HG02852 (cell line): ENCODE data around the gene DEGS2.
A peak's percentile ranks its signal among the peaks of the same experiment; 100 is the strongest.
"Not testable (repeated sequence)": the region's sequence is repeated elsewhere in the genome, so short reads cannot be mapped to it uniquely, and the experiment has no call there.

Experiments used
- ATAC-seq: cut with Tn5 transposase; IDR thresholded peaks from one replicate; pipeline ENCODE4 v1.9.1; 2021; ENCODE audit warnings: mild to moderate bottlenecking, moderate library complexity; ENCODE audit not compliant: unreplicated experiment

DEGS2 gene

DNA sequence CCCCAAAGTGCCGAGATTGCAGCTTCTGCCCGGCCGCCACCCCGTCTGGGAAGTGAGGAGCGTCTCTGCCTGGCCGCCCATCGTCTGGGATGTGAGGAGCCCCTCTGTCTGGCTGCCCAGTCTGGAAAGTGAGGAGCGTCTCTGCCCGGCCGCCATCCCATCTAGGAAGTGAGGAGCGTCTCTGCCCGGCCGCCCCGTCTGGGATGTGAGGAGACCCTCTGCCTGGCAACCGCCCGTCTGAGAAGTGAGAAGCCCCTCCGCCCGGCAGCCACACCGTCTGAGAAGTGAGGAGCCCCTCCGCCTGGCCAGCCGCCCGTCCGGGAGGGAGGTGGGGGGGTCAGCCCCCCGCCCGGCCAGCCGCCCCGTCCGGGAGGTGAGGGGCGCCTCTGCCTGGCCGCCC, 21.2 kb upstream of the DEGS2 start:
- not testable (repeated sequence) for ATAC-seq

DNA sequence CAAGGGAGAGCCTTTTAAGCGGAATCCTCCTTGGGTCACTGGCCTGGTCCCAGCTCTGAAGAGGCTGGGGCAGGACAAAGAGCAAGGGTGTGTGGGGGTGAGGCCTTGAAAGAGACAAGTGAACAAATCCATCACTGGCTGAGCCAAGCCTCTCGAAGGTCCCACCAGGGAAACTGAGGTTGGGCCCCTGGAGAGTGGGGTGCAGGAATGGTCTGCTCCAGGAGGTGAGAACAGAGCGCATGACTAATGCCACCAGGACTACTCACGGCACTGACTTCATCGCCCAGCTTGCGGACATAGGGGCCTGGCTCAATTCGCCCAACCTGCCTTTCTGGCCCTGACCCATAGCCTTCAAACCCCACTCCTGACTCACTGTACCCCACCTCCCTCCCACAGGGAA, 19.2 kb upstream of the DEGS2 start:
- no peak for ATAC-seq

DNA sequence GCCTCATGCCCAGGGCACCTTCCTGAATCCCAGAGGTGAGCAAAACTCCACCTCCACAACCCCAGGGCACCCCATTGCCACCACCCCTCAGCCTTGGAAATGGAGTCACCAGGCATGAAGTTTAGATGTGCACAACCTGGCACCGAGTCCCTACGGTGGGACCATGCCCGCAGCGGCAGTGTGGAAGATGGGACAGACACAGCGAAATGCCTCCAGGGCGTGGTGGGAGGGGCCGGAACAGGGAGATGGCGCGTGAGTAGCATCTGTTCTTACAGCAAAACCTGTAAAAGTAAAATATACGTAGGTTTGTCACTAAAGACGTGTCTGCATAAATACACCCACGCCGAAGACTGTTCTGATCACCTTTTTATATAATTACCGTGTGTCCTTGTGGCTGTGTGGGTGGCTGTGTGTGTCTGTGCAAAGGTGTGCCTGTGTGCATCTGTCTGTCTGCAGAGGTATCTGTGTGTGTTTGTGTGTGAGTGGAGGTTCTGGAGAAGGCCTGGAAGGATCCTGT, 17.4 kb upstream of the DEGS2 start:
- no peak for ATAC-seq

DNA sequence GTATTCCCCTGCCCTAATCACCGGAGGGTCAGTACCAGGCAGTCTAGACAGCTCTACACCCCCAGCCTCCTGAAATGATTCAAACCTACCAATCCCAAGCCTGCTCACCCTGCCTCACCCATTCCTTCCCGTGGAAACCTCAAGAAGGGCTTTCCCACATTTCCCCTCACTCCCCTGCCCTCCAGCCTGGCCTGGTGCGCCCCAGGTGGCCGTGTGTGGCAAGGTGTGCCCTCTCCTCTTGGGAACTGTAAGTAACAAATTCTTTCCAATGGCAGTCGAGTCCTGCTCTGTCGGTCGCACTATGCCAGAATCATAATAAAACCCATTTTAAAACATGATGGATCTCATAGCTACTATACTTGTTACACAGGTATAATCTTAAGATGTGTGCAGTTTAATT, 13.9 kb upstream of the DEGS2 start:
- no peak for ATAC-seq

DNA sequence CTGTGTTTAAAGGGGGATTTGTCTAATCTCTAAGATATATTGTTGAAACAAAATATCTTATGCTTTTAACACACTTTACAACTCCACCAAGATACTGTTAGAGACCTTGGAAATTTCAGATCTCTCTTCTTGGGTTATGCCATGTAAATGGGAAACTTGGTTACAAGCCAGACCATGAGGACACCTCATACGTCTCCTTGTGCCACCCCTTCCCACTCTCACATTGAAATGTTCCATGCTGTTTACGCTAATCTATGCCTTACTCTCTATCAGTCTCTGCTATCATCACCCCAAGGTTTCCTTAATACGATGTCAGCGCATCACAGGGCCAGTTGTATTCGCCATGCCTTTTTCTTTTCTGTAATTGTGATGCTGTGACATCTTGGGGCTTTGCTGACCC, 13.4 kb upstream of the DEGS2 start:
- no peak for ATAC-seq

DNA sequence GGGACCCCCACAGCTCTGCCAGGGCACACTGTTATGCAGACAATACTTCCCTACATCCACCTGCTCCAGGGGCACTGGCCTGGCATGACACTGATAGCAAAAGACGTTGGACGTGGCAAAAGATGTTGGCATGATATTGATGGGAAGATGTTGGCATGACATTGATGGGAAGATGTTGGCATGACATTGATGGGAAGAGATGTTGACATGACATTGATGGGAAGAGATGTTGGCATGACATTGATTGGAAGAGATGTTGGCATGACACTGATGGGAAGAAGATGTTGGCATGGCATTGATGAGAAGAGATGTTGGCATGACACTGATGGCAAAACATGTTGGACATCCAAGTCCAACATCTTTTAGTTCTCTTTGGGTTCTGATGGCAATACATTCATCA, 11.4 kb upstream of the DEGS2 start:
- ATAC-seq, result no peak

DNA sequence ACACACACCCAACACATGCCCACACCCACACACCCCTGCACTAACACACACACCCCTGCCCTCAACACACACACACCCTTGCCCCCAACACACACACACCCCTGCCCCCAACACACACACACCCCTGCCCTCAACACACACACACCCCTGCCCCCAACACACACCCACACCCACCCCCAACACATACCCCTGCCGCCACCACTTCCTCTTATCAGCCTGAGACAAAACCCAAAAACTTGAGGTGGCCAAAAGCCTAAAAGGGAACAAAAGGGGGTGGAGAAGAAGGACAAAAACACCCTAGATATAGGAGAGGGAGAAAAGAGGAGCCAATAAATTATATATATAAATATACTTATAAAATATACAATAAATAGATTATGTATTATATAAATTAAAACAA, 9.1 kb upstream of the DEGS2 start:
- no peak for ATAC-seq

DNA sequence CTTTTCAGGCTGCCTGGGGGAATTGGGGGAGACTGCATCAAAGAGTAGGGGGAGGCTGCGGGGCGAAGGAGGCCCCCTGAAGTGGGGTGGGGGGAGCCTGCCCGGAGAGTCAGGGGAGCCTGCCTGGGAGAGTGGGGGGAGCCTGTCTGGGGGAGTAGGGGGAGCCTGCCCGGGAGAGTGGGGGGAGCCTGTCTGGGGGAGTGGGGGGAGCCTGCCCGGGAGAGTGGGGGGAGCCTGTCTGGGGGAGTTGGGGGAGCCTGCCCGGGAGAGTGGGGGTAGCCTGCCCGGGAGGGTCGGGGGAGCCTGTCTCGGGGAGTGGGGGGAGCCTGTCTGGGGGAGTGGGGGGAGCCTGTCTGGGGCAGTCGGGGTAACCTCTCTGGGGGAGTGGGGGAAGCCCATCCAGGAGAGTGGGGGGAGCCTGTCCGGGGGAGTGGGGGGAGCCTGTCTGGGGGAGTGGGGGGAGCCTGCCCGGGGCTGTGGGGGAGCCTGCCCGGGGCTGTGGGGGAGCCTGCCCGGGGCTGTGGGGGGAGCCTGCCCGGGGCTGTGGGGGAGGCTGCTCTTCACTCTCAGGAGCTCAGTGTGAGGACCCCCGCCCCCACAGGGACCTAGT, 6.5 kb upstream of the DEGS2 start:
- no peak for ATAC-seq

DNA sequence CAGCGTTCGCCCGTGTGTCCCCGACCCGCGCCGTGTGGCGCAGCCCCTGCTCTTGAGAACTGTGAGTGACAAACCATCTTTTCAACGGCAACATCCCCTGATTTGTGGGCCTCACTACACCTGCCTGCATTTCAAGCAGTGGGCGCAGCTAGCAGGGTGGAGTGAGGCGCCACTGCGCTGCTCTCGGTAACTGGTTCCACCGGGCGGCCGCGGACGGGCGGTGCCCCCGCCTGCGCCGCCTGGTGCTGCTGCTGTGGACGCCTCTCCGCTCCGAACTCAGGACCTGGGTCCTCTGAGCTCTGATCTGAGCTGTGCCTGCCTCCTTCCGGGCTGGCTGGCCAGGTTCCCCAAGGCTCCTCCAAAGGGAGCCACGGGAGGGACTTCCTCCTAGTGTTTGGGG, 5.9 kb upstream of the DEGS2 start:
- no peak for ATAC-seq

DNA sequence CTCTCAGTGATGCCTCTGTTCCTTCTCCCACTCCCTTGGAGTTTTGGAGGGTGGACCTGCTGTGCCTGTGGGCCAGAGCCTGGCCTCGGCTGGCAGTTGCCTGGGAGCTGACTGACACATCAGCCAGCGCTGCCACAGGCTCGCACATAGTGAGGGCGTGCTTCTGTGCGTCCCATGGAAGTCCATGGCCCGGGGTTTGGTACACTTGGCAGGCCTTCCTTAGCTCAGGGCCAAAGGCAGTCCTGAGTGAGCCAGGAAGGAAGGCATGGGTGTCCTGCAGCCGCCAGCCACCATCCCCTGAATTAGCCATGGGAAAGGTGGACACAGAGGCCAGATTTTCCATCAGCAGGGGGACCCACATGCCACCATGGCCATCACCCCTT, 1.1 kb upstream of the DEGS2 start:
- ATAC-seq, result no peak

DNA sequence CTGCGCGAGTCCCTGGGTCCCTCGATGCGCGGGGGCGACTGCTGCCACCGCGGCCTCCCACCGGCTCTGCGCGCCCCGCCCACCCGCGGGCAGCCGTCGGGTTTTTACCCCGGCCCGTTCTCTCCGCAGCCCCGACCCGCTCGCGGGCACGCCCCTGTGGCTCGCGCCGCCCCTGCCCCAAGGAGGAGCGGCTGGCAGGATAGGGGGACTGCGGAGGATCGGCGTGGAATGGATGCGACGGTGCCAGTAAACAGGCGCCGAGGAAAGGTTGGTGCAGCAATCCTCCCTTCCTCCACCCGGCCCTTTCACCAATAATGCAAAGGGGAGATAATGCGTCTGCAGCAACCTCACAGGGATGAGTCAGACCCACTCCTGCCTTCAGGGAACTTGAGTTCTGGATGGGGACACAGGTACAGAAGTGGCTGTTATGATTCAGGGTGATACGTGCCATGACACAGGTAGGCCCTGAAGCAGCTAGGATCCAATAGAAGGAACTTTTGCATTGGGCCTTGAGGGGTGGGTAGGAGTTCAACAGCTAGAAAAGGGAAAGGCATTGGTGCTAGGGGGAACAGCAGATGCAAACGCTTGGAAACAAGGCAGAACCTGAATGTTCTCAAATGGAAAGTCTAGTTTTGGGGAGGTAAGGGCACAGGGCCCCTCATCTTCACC, 554 bp upstream of the DEGS2 start:
- peak; percentile 14 for ATAC-seq

DNA sequence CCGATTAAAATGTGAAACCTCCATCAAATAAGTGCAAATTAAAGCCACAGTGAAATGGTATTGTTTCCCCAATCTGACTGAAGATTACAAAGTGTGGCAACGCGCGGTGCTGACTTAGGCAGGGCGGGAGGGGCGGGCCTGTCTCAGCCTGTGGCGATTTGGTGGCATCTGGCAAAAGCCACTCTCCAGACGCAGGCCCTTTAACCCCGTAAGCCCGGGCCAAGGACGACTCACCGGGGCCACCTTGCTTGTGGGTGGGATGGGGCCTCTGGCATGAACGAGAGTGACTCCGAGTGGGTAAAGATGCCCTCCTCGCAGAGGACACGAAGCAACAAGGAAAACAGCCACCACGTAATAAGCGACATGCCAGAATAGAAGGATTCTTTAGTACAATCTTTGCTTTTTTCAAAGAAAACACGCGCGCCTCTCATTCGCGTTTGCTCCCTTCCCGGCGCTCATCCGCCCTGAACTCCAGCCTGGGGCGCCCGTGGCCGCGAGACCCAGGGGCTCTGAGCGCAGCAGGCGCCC, 815 bp downstream of the DEGS2 start:
- ATAC-seq, result no peak

DNA sequence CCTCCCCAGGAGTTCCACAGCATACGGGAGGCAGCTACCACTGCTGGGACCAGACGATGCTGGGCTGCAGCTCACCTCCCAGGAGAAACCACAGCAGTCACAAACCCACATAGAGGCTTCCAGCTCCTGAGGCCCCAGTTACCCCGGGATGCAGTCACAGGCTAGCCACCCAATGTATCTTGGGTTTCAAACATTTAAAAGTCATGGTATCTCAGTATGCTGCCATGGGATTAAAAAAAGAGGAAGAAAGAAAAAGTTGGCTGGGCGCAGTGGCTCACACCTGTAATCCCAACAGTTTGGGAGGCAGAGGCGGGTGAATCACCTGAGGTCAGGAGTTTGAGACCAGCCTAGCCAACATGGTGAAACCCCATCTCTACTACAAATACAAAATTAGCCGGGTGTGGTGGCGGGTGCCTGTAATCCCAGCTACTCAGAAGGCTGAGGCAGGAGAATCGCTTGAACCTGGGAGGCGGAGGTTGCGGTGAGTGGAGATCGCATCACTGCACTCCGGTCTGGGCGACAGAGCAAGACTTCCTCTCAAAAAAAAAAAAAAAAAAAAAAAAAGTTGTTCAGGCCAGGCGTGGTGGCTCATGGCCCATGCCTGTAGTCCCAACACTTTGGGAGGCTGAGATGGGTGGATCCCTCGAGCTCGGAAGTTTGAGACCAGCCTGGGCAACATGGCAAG, 1.8 kb downstream of the DEGS2 start:
- ATAC-seq, result not testable (repeated sequence)

DNA sequence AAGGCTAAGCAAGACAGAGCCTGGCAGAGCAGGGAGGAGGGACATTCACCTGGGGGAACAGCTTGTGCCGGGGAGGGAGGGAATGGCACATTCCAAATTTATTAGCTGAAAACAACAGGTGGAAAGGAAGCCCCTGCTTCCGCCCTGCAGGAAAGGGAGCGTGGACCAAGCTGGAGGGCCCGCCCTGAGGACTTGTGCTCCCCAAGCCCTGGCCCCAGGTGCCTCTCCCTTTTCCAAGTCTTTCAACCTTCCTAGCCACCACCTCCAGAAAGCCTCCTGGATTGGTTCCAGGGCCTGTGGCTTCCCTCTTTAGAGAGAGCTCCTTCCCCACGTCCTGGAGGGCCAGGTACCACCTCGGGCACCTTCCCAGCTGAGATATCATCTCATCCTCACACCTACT, 2.7 kb downstream of the DEGS2 start:
- ATAC-seq, result no peak

DNA sequence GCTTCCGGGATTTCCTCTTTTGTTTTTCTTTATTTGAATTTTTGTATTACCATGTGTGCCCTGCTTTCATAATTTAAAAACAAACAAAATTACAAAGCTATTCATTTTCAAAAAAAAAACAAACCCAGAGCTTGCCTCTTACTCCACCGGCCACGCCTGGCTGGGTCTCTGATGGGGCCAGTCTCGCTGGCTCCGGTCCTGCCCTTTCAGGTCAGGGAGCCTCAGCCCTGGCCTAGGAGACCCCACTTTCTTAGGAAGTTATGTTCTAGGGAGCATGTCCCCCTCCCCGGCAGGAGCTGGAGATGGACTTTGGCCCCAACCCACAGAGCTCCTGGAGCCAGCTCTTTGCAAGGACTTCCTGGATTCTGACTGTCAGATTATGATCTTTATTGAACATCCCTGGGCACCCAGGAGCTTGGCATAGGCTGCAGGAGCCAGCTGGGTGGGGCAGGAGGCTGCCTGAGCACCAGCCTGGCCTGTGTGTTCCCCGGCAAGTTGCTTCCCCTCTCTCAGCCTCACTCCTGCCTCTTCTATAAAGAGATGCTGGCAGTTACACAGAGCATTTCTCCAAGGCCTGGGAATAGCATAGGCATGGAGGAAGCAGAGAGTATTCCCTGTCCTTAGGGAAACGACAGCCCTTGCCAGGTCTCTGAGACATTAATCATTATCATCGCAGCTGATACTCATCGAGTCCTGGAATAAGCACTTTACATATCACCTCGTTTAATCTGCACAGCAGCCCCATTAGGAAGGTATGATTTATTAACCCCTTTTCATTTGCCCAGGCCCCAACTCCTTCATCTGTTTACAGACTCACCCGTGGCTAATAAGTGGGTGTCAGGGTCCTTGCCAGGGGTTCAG, 3.5 kb downstream of the DEGS2 start:
- no peak for ATAC-seq

DNA sequence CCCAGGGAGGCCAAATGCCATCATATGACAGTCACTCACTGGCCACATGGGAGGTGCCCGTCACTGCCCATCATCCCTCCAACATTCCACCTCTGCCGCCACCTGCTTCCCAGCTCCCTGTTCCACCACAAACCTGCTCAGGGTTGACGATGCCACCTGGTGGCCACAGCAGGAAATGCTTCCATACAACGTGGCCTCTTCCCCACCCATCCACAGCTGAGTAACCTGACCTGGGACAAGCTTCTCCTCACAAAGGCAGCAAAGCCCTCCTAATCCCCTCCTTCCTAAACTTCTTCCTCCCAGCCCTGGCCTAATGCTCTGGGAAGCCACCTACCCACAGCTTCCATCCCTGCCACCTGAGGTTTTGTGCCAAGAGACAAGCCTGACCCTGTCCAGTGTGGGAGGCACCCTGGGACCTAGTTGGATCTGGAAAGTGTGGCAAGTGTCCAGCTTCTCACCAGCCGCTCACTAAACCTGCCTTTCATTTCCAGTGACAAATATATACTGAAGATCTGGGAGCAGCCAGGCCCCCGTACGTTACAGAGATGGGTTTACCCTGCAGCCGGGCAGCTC, 4.3 kb downstream of the DEGS2 start:
- no peak for ATAC-seq

DNA sequence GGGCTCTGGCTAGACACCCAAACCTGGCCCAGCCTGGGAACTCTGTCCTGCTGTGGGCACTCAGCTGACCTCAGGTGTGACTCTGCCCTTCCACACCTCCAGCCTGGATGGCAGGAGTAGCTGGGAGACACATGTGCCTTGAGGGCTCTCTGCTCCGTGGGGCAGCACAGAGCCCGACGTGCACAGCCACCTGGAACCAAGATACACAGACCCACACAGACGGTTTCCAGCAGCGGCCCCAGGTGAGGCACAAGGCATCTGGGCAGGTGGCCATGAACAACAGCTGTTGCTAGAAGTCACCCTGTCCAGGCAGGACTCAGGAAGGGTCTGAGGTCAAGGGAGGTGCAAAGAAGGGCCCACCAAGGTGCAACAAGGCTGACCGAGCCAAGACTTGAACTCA, 5.9 kb downstream of the DEGS2 start:
- ATAC-seq, result no peak

DNA sequence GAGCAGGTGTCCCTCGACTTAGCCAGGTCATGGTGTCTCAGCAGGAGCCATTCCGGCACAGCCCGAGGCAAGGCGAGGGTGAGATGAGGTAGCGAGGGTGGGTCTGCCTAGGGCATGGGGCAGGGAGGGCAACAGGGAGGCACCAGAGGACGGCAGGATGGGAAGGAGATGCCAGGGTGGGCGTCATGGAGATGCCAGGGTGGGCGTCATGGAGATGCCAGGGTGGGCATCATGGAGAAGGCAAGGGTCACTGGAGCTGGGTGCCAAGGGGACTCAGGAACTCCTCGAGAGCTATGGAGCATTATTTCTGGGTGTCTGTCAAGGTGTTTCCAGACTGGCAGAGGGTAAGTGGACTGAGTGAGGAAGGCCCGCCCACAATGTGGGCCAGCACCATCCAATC, 7.4 kb downstream of the DEGS2 start:
- ATAC-seq, result no peak

DNA sequence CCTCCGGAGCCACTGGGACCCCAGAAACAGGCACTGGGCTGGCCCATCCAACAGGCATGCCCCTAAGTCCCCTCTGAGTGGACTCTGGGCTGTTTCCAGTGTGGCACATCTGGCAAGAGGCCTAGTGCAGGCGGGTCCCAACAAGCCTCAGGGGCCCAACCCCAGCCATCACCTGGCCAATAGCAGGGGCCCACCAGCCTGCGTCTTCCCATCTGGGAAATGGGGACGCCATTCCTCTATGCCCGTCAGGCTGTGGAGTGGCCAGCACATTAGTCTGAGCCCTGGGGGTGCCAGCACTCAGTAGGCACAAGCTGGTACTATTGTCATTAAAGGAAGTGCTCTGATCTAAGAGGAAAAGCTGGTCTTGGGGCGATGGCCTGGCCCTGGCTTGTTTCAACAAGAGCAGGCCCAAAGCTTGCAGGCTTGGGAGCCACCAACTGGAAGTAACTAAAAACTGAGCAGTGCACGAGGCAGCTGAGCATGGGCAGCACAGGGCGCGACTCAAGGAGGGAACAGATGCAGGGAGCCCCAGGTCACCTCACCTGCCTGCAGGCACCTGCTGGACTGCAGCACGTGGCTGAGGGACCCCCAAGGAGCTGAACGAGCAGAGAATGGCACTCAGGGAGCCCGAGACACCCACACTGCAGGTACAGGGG, 8.4 kb downstream of the DEGS2 start:
- no peak for ATAC-seq
